Kidney epithelial cell (primary cell): ENCODE results near the gene EPOP. TPM values are rescaled to one million over a fixed set of nuclear protein-coding genes. Genes with fewer than 3 reads are reported as not detected.
"Not testable (repeated sequence)": the region's sequence is repeated elsewhere in the genome, so short reads cannot be mapped to it uniquely, and the experiment has no call there.

Experiments used
- DNase-seq: peaks from one replicate; pipeline ENCODE4 v3.0.0-alpha.2; 2010; ENCODE audit warnings: low read depth
- H3K27me3 ChIP-seq: 2 replicates; pipeline ENCODE4 v1.6.0; 2011; ENCODE audit warnings: low read length; ENCODE audit not compliant: control insufficient read depth, insufficient read depth
- H3K36me3 ChIP-seq: 2 replicates; pipeline ENCODE4 v1.5.1; 2011; ENCODE audit warnings: low read length; ENCODE audit not compliant: control insufficient read depth, insufficient read depth
- H3K4me3 ChIP-seq: 2 replicates; pipeline ENCODE4 v1.5.1; 2011; ENCODE audit warnings: low read depth, mild to moderate bottlenecking, control low read depth, low read length
- total RNA-seq: library from RNA; depleted of rRNA; stranded (reverse); fragments of >200 nt; gene quantifications from 2 replicates; pipeline ENCODE4 v1.2.3, GENCODE V29; 2015
- TF ChIP-seq, protein P1 (sequence below): IDR thresholded peaks from 2 replicates; pipeline ENCODE4 v1.5.1; 2011; ENCODE audit warnings: mild to moderate bottlenecking, moderate library complexity, low read length, control low read depth, inconsistent platforms; ENCODE audit not compliant: insufficient read depth, poor library complexity, severe bottlenecking

EPOP gene
- total RNA-seq, 1 donor from 2014 or later: 6.4 TPM

DNA sequence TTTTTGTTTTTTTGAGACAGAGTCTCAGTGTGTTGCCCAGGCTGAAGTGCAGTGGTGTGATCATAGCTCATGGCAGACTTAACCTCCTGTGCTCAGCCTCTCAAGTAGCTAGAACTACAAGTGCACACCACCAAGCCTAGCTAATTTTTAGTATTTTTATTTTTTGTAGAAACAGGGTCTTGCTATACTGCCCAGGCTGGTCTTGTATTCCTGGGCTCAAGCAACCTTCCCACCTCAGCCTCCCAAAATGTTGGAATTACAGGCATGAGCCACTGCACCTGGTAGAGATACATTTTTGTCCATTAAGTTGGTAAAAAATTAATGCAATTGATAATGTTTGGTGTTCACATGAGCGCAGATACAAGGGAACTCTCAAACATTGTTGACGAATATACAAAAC lies 46.8 kb downstream of the EPOP start:
- TF ChIP-seq, protein P1, sequence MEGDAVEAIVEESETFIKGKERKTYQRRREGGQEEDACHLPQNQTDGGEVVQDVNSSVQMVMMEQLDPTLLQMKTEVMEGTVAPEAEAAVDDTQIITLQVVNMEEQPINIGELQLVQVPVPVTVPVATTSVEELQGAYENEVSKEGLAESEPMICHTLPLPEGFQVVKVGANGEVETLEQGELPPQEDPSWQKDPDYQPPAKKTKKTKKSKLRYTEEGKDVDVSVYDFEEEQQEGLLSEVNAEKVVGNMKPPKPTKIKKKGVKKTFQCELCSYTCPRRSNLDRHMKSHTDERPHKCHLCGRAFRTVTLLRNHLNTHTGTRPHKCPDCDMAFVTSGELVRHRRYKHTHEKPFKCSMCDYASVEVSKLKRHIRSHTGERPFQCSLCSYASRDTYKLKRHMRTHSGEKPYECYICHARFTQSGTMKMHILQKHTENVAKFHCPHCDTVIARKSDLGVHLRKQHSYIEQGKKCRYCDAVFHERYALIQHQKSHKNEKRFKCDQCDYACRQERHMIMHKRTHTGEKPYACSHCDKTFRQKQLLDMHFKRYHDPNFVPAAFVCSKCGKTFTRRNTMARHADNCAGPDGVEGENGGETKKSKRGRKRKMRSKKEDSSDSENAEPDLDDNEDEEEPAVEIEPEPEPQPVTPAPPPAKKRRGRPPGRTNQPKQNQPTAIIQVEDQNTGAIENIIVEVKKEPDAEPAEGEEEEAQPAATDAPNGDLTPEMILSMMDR: no peak
- H3K4me3 ChIP-seq: no peak overlapping the region
- H3K27me3 ChIP-seq: peaks cover under 1% of the 10 kb centered on the region
- no peak for DNase-seq
- no peaks in the 10 kb centered on the region for H3K36me3 ChIP-seq

DNA sequence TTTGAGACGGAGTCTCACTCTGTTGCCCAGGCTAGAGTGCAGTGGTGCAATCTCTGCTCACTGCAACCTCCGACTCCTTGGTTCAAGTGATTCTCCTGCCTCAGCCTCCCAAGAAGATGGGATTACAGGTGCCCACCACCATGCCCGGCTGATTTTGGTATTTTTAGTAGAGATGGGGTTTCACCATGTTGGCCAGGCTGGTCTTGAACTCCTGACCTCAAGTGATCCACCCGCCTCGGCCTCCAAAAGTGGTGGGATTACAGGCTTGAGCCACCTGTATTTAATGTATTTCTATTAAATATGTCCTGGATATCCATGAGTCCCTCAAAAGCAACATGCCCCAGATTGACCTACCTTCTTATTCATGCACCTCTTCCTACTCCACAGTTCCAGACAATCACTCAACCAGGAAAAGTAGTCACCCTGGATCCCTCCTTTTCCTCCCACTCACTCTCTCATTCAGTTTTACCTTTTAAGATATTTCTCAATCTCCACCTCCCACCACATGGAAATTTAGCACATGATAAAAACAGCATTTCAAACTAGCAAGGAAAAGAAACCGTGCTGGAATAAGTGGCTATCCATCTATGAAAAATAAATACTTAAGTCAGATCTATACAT lies 48.0 kb downstream of the EPOP start:
- peak; percentile 2 for DNase-seq
- H3K36me3 ChIP-seq, H3K27me3 ChIP-seq, H3K4me3 ChIP-seq: not testable (repeated sequence)

DNA sequence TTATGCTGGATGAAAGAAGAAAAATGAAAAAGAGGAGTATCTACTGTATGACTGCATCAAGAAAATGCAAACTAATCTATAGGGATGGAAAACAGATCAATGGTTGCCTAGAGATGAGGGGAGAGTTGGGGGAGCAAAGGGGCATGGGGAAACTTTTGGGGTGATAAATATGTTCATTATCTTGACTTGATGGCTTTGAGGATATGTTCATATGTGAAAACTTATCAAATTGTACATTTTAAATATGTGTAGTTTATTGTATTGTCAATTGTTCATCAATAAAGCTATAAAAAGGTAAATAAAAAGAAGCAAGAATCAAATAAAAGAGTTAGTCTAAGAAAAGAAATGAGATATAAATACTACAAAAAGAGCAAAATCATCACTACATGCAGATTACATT lies 49.3 kb downstream of the EPOP start:
- no peak for DNase-seq
- H3K4me3 ChIP-seq: no peak overlapping the region
- H3K36me3 ChIP-seq: no peaks in the 10 kb centered on the region
- TF ChIP-seq, protein P1: no peak
- peaks cover 5% of the 10 kb centered on the region for H3K27me3 ChIP-seq

DNA sequence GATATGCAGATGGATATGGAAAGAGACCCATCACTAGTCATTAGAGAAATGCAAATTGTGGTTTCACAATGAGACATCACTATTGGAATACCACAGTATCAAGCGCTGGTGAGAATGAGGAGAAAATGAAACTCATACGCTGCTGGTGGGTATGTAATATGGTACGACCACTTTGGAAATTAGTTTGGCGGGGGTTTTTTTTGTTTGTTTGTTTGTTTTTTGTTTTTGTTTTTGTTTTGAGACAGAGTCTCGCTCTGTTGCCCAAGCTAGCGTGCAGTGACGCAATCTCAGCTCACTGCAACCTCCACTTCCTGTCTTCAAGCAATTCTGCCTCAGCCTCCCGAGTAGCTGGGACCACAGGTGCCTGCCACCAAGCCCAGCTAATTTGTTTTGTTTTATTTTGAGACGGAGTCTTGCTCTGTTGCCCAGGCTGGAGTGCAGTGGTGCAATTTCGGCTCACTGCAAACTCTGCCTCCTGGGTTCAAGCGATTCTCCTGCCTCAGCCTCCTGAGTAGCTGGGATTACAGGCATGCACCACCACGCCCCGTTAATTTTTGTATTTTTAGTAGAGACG lies 49.9 kb downstream of the EPOP start:
- H3K27me3 ChIP-seq, DNase-seq, H3K36me3 ChIP-seq, H3K4me3 ChIP-seq: not testable (repeated sequence)

Other genes starting within 250 kb of the EPOP start
- gene ARHGAP23, start 246.5 kb downstream of the EPOP start, total RNA-seq: 52.8 and 65.6 TPM in 2 replicates
- gene SRCIN1, start 69.0 kb downstream of the EPOP start, total RNA-seq: 0.27 and 0.84 TPM in 2 replicates
- gene MLLT6, start 30.3 kb upstream of the EPOP start, total RNA-seq: 42.7 and 46.7 TPM in 2 replicates
- 3.4 and 4.1 TPM in 2 replicates for gene CISD3, start 55.4 kb upstream of the EPOP start, total RNA-seq
- 20.8 and 25.1 TPM in 2 replicates for gene PCGF2, start 73.4 kb upstream of the EPOP start, total RNA-seq
- 166 TPM in 2 replicates for gene PSMB3, start 77.8 kb upstream of the EPOP start, total RNA-seq
- 34.8 and 53.3 TPM in 2 replicates for gene PIP4K2B, start 124.6 kb upstream of the EPOP start, total RNA-seq
- gene CWC25, start 150.4 kb upstream of the EPOP start, total RNA-seq: 13.9 and 14.4 TPM in 2 replicates
- gene RPL23, start 178.8 kb upstream of the EPOP start, total RNA-seq: 1,506 and 1,881 TPM in 2 replicates
- gene LASP1, start 195.1 kb upstream of the EPOP start, total RNA-seq: 201 and 247 TPM in 2 replicates